Panc1 (cell line): ENCODE results near the gene CLCN1. TPM values are rescaled to one million over a fixed set of nuclear protein-coding genes. Genes with fewer than 3 reads are reported as not detected.

Experiments used
- ATAC-seq: fragments of 200-7000 bp; cut with Tn5 transposase; 2 replicates; pipeline ENCODE4 v1.9.1; 2020; ENCODE audit warnings: mild to moderate bottlenecking, moderate library complexity
- BruUV-seq: library from RNA; stranded (reverse); fragments of 400-500 nt; replicated peaks from 2 replicates; lab custom pipeline; 2021; lab: Mats Ljungman, UMichigan
- CTCF ChIA-PET: fragments of 300-600 bp; sonication (Branson Sonifier 250); formaldehyde crosslinking; loops from one replicate; lab custom pipeline; 2022; ENCODE audit warnings: antibody characterized with exemption; lab: Charles Lee
- POLR2A ChIA-PET: fragments of 300-600 bp; sonication (Branson Sonifier 250); formaldehyde crosslinking; loops from one replicate; lab custom pipeline; 2022; ENCODE audit warnings: antibody characterized with exemption; lab: Charles Lee
- DNase-seq: peaks from one replicate; pipeline ENCODE4 v3.0.0-alpha.2; 2010; ENCODE audit warnings: low read depth, low spot score
- H3K27ac ChIP-seq: 2 replicates; pipeline ENCODE4 v1.5.1; 2011; ENCODE audit warnings: mild to moderate bottlenecking, low read length, inconsistent platforms
- H3K27me3 ChIP-seq: fragments of 200-500 bp; sonication (Bioruptor generic); 2 replicates; pipeline ENCODE4 v1.6.0; 2014; ENCODE audit warnings: low read length, inconsistent platforms; ENCODE audit not compliant: control insufficient read depth, insufficient read depth
- H3K36me3 ChIP-seq: fragments of 200-500 bp; sonication (Bioruptor generic); 2 replicates; pipeline ENCODE4 v1.5.1; 2014; ENCODE audit warnings: inconsistent platforms, mild to moderate bottlenecking, low read length, moderate library complexity; ENCODE audit not compliant: control insufficient read depth, insufficient read depth
- H3K4me1 ChIP-seq: 2 replicates; pipeline ENCODE4 v1.5.1; 2011; ENCODE audit warnings: inconsistent platforms, mild to moderate bottlenecking, low read length, moderate library complexity; ENCODE audit not compliant: control insufficient read depth, insufficient read depth
- H3K4me3 ChIP-seq, 2 experiments: 2 replicates each; pipeline ENCODE4 v1.5.1; 2011 to 2012; ENCODE audit warnings: low read depth in 2 of 2, low read length in 2 of 2, mild to moderate bottlenecking in 2 of 2, inconsistent platforms in 1 of 2, moderate library complexity in 1 of 2
- H3K9me3 ChIP-seq: fragments of 200-500 bp; sonication (Bioruptor generic); 2 replicates; pipeline ENCODE4 v1.5.1; 2014; ENCODE audit warnings: low read depth, mild to moderate bottlenecking, inconsistent platforms, low read length, moderate library complexity; ENCODE audit not compliant: control insufficient read depth, insufficient read depth
- POLR2AphosphoS5 ChIP-seq: IDR thresholded peaks from 2 replicates; pipeline ENCODE4 v1.6.1; 2012; ENCODE audit warnings: mild to moderate bottlenecking, low read depth, low read length, moderate library complexity
- REST ChIP-seq, 2 experiments: IDR thresholded peaks; 2 replicates each; pipeline ENCODE4 v1.6.1; 2011 to 2012; ENCODE audit warnings: low read depth in 2 of 2, control low read depth in 1 of 2, low read length in 1 of 2, mild to moderate bottlenecking in 1 of 2, moderate library complexity in 1 of 2; ENCODE audit not compliant: insufficient read depth in 1 of 2
- SIN3A ChIP-seq: IDR thresholded peaks from 2 replicates; pipeline ENCODE4 v1.6.1; 2012; ENCODE audit warnings: low read depth, mild to moderate bottlenecking, low read length, moderate library complexity, borderline replicate concordance; ENCODE audit not compliant: insufficient read depth
- TCF7L2 ChIP-seq: IDR thresholded peaks from 2 replicates; pipeline ENCODE4 v1.6.1; 2011; ENCODE audit warnings: mild to moderate bottlenecking, low read depth, low read length, inconsistent platforms
- in situ Hi-C: cut with HindIII; loops from 2 replicates; pipeline ENCODE4 v1.10.0; 2016; ENCODE audit warnings: low sequenced_read_pairs, low pct_unique_long_range_greater_than_20kb
- intact Hi-C: fragments of 100-400 bp; cut with micrococcal nuclease; formaldehyde crosslinking; loops from one replicate; pipeline ENCODE4 v1.10.0; 2022; ENCODE audit not compliant: unreplicated experiment
- total RNA-seq: library from RNA; stranded (reverse); gene quantifications from one replicate; pipeline ENCODE4 v1.2.1, GENCODE V29; 2021; ENCODE audit not compliant: unreplicated experiment
- TF ChIP-seq, protein P1 (sequence below): fragments of 450-650 bp; IDR thresholded peaks from 2 replicates; pipeline ENCODE4 v1.5.1; 2017; ENCODE audit warnings: mild to moderate bottlenecking

CLCN1 gene
- total RNA-seq, 1 experiment from 2014 or later: 0.15 TPM

GRCh38 chr7:143392875-143393266 lies 77.0 kb downstream of the CLCN1 start:
- no peak overlapping the region for H3K27ac ChIP-seq
- H3K9me3 ChIP-seq: no peaks in the 10 kb centered on the region
- BruUV-seq: no TSS peak
- no peak for DNase-seq
- TF ChIP-seq REST (IDR thresholded peaks at IDR 0.05; ENCODE audit: insufficient read depth in 1 of 2, low read depth in 2 of 2, low read length in 1 of 2): no peak
- in situ Hi-C loops: no loop called here
- no peaks in the 10 kb centered on the region; the same call in 1 of the 2 replicates for H3K36me3 ChIP-seq
- no peaks in the 10 kb centered on the region for H3K27me3 ChIP-seq
- H3K4me1 ChIP-seq: no peaks in the 10 kb centered on the region
- ChIA-PET CTCF (no interaction called here), POLR2A (no interaction called here)
- no peak for ATAC-seq
- intact Hi-C loops: no loop called here
- H3K4me3 ChIP-seq: no peak overlapping the region

DNA sequence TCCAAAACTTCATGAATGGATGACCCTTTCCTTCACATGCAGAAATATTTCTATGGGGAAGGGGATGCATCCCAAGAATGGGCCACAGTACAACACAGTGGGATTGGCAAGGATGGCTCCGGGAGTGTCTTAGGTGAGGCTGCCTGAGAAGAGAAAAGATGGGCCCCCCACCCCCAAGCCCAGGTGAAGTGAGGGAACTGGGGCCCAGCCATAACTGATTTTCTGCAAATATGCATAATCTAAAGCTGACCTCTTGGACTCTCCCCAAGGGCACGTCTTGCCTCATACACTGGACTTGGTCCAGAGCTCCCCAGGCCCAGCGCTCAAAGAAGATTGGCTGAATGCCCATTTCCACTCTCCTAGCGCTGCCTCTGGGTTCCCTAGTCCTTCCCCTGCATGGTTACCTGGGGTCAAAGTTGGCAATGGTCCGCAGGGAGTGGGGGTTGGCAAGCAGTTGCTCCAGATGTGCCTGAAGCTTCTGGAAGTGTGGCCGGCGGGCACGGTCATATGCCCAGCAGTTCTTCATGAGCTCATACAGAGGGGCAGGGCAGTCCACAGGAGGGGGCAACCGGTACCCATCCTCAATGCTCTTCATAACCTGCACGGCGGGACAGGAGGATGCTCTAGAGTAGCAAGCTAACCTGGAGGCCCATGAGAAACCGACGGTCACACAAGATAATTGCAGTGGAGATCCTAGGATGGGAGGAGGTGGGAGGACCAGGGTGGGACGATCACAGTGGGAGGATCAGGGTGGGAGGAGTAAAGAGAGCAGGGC lies 77.5 kb downstream of the CLCN1 start:
- H3K4me1 ChIP-seq: no peaks in the 10 kb centered on the region
- no peak overlapping the region for H3K27ac ChIP-seq
- no peak for ATAC-seq
- H3K36me3 ChIP-seq: no peaks in the 10 kb centered on the region; the same call in 1 of the 2 replicates
- no peak for TF ChIP-seq TCF7L2
- TF ChIP-seq SIN3A: no peak
- no peak; the same call in 1 of the 2 replicates for TF ChIP-seq POLR2AphosphoS5
- no peaks in the 10 kb centered on the region for H3K27me3 ChIP-seq
- POLR2A ChIA-PET: no interaction called here
- in situ Hi-C loops: no loop called here
- H3K4me3 ChIP-seq: no peak overlapping the region
- BruUV-seq: no TSS peak
- H3K9me3 ChIP-seq: no peaks in the 10 kb centered on the region
- no peak for DNase-seq
- CTCF ChIA-PET: no interaction called here
- intact Hi-C loops: no loop called here

DNA sequence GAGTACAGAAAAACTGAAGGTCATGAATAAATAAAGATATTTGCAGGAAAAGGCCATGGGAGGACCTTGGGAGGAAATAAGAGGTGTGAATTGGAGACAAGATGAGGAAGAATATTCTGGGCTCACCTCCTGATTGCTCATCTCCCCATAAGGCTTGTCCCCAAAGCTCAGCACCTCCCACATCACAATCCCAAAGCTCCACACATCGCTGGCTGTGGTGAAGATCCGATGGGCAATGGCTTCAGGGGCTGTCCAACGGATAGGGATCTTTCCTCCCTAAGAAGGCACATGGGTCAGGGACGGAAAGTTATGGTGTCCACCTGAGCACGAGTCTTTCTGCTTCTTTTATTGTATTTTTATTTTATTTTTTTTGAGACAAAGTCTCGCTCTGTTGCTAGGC lies 78.2 kb downstream of the CLCN1 start:
- no peaks in the 10 kb centered on the region; the same call in 1 of the 2 replicates for H3K36me3 ChIP-seq
- H3K27me3 ChIP-seq: no peaks in the 10 kb centered on the region
- no TSS peak for BruUV-seq
- H3K27ac ChIP-seq: no peak overlapping the region
- H3K9me3 ChIP-seq: no peaks in the 10 kb centered on the region
- DNase-seq (no peak), ATAC-seq (no peak)
- ChIA-PET POLR2A (no interaction called here), CTCF (no interaction called here)
- in situ Hi-C loops: no loop called here
- H3K4me1 ChIP-seq: no peaks in the 10 kb centered on the region
- TF ChIP-seq REST (IDR thresholded peaks at IDR 0.05; ENCODE audit: insufficient read depth in 1 of 2, low read depth in 2 of 2, low read length in 1 of 2) (no peak), POLR2AphosphoS5 (no peak; the same call in 1 of the 2 replicates), SIN3A (no peak), TCF7L2 (no peak)
- TF ChIP-seq, protein P1, sequence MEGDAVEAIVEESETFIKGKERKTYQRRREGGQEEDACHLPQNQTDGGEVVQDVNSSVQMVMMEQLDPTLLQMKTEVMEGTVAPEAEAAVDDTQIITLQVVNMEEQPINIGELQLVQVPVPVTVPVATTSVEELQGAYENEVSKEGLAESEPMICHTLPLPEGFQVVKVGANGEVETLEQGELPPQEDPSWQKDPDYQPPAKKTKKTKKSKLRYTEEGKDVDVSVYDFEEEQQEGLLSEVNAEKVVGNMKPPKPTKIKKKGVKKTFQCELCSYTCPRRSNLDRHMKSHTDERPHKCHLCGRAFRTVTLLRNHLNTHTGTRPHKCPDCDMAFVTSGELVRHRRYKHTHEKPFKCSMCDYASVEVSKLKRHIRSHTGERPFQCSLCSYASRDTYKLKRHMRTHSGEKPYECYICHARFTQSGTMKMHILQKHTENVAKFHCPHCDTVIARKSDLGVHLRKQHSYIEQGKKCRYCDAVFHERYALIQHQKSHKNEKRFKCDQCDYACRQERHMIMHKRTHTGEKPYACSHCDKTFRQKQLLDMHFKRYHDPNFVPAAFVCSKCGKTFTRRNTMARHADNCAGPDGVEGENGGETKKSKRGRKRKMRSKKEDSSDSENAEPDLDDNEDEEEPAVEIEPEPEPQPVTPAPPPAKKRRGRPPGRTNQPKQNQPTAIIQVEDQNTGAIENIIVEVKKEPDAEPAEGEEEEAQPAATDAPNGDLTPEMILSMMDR: no peak
- H3K4me3 ChIP-seq: no peak overlapping the region
- intact Hi-C loops: no loop called here
